Central memory CD8-positive, alpha-beta T cell (primary cell): ENCODE measurements around the gene TTC3.
A peak's percentile ranks its signal among the peaks of the same experiment; 100 is the strongest.

ENCODE experiments used
- ATAC-seq: fragments of 150-1000 bp; cut with Tn5 transposase; replicated peaks from 2 replicates; pipeline ENCODE4 v1.10.0; 2022; ENCODE audit warnings: mild to moderate bottlenecking, moderate FRiP score, moderate number of reproducible peaks; ENCODE audit not compliant: poor library complexity, severe bottlenecking; ENCODE audit errors: extremely low read depth
- DNase-seq, 2 donors: peaks; one replicate each; pipeline ENCODE4 v3.0.0; 2021; ENCODE audit warnings: low spot score in 2 of 2
- H3K27ac Mint-ChIP-seq: one replicate; pipeline ENCODE4 v1.8.0; 2022; ENCODE audit warnings: low read depth, mild to moderate bottlenecking, moderate library complexity, mixed read lengths
- H3K27me3 Mint-ChIP-seq: one replicate; pipeline ENCODE4 v1.8.0; 2022; ENCODE audit warnings: mixed read lengths
- H3K36me3 Mint-ChIP-seq: one replicate; pipeline ENCODE4 v1.8.0; 2022; ENCODE audit warnings: mild to moderate bottlenecking, moderate library complexity, mixed read lengths; ENCODE audit not compliant: insufficient read depth
- H3K4me1 Mint-ChIP-seq: one replicate; pipeline ENCODE4 v1.8.0; 2022; ENCODE audit warnings: mixed read lengths
- H3K4me3 Mint-ChIP-seq: one replicate; pipeline ENCODE4 v1.8.0; 2022; ENCODE audit warnings: mild to moderate bottlenecking, moderate library complexity, mixed read lengths
- H3K9me3 Mint-ChIP-seq: one replicate; pipeline ENCODE4 v1.8.0; 2022; ENCODE audit warnings: mixed read lengths

Gene TTC3

GRCh38 chr21:37228003-37228400 lies 154.9 kb downstream of the TTC3 start:
- no peak for ATAC-seq
- peaks cover 30% of the 10 kb centered on the region for H3K36me3 Mint-ChIP-seq
- no peak overlapping the region for H3K4me3 Mint-ChIP-seq
- no peak overlapping the region for H3K27ac Mint-ChIP-seq
- peaks cover 18% of the 10 kb centered on the region for H3K4me1 Mint-ChIP-seq
- H3K27me3 Mint-ChIP-seq = no peaks in the 10 kb centered on the region
- H3K9me3 Mint-ChIP-seq = no peaks in the 10 kb centered on the region
- DNase-seq = no peak

GRCh38 chr21:37230632-37231248 lies 157.7 kb downstream of the TTC3 start:
- Mint-ChIP-seq H3K9me3 (no peaks in the 10 kb centered on the region), H3K4me3 (no peak overlapping the region), H3K36me3 (peaks cover 28% of the 10 kb centered on the region), H3K27me3 (no peaks in the 10 kb centered on the region), H3K4me1 (peaks cover 4% of the 10 kb centered on the region), H3K27ac (peak overlapping the region; percentile 55)
- ATAC-seq (no peak), DNase-seq (no peak)

GRCh38 chr21:37231249-37231645 lies 158.2 kb downstream of the TTC3 start:
- Mint-ChIP-seq H3K27ac (no peak overlapping the region), H3K9me3 (no peaks in the 10 kb centered on the region), H3K4me1 (no peaks in the 10 kb centered on the region), H3K4me3 (no peak overlapping the region), H3K36me3 (peaks cover 32% of the 10 kb centered on the region), H3K27me3 (no peaks in the 10 kb centered on the region)
- ATAC-seq (no peak), DNase-seq (no peak)

DNA sequence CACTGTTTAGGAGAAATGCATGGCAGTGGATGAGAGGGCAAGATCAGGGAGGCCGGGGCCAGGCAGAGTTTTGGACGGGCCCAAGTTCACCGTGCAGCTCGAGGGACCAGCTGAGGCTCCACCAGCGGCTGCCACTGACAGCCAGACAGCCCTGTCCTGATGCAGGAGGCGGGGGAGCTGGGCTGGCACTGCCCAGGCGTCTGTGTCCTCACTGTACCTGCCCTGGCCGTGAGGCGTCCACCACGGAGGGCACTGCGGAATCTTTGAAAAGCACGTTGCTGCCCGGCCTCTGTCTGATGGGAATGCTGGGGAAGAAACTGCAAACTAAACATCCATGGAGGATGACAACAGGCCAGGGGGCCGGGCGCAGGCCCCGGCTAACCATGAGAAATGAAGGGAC lies 158.6 kb downstream of the TTC3 start:
- Mint-ChIP-seq H3K4me1 (no peaks in the 10 kb centered on the region), H3K9me3 (no peaks in the 10 kb centered on the region), H3K4me3 (no peak overlapping the region), H3K36me3 (peaks cover 32% of the 10 kb centered on the region), H3K27ac (no peak overlapping the region), H3K27me3 (no peaks in the 10 kb centered on the region)
- no peak for DNase-seq
- no peak for ATAC-seq

DNA sequence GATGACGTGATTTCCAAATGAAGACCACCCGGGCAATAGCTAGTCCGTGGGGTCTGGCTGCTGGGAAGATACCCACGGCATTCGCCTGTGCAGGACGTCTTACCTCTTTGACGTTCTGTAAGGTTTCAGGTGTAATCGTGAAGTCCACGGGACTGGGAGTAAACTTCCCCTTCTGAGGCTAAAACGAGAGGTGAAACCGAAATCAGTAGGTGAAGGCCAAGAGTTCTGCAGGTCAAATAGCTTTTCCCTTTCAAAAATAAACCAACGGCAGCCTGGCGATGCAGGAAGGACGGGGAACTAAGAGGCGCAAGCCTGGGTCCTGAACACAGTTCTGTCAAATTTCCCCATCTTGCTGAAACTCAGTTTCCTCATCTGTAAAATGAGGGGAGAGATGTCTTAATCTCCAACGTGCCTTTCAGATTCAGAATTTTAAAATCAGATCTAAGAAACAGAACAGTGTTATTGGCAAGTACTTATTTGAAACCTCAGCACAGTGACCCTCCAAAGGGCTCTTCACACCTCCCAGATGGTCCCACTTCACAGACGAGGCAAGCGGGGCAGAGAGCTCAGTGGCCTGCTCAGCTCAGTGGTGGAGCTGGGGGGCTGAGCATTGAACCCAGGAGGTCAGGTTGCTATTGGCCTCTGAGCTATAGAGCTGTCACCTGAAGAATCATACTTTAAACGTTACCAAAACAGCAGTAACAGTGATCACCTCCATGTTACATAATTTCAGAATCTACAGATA lies 159.4 kb downstream of the TTC3 start:
- Mint-ChIP-seq H3K27me3 (no peaks in the 10 kb centered on the region), H3K9me3 (no peaks in the 10 kb centered on the region), H3K27ac (no peak overlapping the region), H3K36me3 (peaks cover 30% of the 10 kb centered on the region), H3K4me3 (no peak overlapping the region), H3K4me1 (peaks cover 1% of the 10 kb centered on the region)
- ATAC-seq (no peak), DNase-seq (no peak)

GRCh38 chr21:37233551-37234146 lies 160.6 kb downstream of the TTC3 start:
- H3K9me3 Mint-ChIP-seq = no peaks in the 10 kb centered on the region
- no peak overlapping the region for H3K4me3 Mint-ChIP-seq
- H3K27ac Mint-ChIP-seq = no peak overlapping the region
- peaks cover 32% of the 10 kb centered on the region for H3K36me3 Mint-ChIP-seq
- ATAC-seq = no peak
- DNase-seq = no peak
- H3K27me3 Mint-ChIP-seq = no peaks in the 10 kb centered on the region
- H3K4me1 Mint-ChIP-seq = peaks cover 13% of the 10 kb centered on the region

DNA sequence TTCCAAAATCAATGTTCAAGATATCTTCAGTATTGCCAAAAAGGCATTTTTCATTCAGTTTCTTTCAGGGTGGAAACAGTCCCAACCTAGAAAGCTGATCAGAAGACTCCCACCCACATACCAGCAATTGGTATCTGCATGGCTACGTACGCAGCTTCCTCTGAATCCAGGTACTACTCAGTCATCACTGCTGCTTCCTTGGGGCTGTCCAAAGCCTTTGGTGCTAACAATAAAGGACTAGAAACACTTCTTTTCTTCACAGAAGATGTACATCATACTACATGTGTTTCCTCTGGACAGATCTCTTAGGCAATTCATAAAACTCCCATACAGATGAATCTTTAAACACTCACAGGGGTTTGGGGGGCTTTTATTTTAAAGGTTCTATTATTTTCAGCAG lies 164.3 kb downstream of the TTC3 start:
- H3K9me3 Mint-ChIP-seq = no peaks in the 10 kb centered on the region
- DNase-seq = no peak
- peaks cover 28% of the 10 kb centered on the region for H3K36me3 Mint-ChIP-seq
- H3K4me1 Mint-ChIP-seq = peaks cover 19% of the 10 kb centered on the region
- H3K27ac Mint-ChIP-seq = peak overlapping the region; percentile 85
- H3K27me3 Mint-ChIP-seq = no peaks in the 10 kb centered on the region
- H3K4me3 Mint-ChIP-seq = no peak overlapping the region
- ATAC-seq = no peak

GRCh38 chr21:37237764-37238163 lies 164.7 kb downstream of the TTC3 start:
- Mint-ChIP-seq H3K36me3 (peaks cover 28% of the 10 kb centered on the region), H3K4me3 (no peak overlapping the region), H3K27ac (peak overlapping the region; percentile 85), H3K27me3 (no peaks in the 10 kb centered on the region), H3K9me3 (no peaks in the 10 kb centered on the region), H3K4me1 (peaks cover 22% of the 10 kb centered on the region)
- DNase-seq (no peak), ATAC-seq (peak; percentile 67)

DNA sequence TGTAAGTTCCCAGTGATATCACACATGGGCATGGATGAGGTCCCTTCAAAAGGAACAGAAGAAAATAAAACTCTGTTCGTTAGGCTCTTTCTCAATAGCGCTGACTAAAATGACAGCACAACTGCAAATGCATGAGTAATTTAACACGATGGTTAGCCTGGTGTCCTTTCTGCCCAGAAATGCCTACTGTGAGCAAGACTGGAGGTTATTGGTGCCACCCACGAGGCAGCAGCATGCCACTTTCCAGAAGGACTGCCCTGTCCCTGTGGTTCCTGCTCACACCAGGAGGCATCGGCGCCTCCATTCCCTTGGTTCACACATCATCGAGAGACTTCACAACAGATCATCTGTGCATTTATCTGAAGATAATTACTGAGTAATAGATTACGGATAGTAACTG lies 167.9 kb downstream of the TTC3 start:
- DNase-seq = no peak
- ATAC-seq = no peak
- Mint-ChIP-seq H3K36me3 (peaks cover 23% of the 10 kb centered on the region), H3K27me3 (no peaks in the 10 kb centered on the region), H3K4me1 (peaks cover 54% of the 10 kb centered on the region), H3K9me3 (no peaks in the 10 kb centered on the region), H3K4me3 (no peak overlapping the region), H3K27ac (peak overlapping the region; percentile 56)

- no peaks in the 10 kb centered on the region for H3K27me3 Mint-ChIP-seq
- H3K9me3 Mint-ChIP-seq = no peaks in the 10 kb centered on the region
- ATAC-seq (no peak), DNase-seq (no peak)
- H3K4me3 Mint-ChIP-seq = no peak overlapping the region
- peaks cover 59% of the 10 kb centered on the region for H3K4me1 Mint-ChIP-seq
- peaks cover 20% of the 10 kb centered on the region for H3K36me3 Mint-ChIP-seq
- H3K27ac Mint-ChIP-seq = no peak overlapping the region
Measured at GRCh38 chr21:37241426-37241825, 168.4 kb downstream of the TTC3 start.

DNA sequence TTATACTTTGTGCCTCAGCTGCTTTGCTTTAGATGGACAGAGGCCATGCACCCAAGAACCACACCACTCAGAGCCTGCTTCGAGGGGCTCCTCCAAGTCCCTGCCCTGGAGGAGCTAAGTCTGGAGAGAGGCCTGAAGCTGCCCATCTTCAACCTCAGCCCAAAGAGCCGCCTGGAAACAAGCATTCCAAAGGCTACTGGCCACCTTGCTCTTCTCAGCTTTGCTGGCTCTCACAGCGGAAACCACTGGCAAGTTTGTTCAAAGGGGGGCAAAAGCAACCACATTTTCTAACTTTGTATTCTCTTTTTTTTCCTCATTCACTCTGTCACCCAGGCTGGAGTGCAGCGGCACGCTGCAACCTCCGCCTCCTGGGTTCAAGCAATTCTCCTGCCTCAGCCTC lies 170.9 kb downstream of the TTC3 start:
- H3K4me3 Mint-ChIP-seq = no peak overlapping the region
- DNase-seq (no peak), ATAC-seq (no peak)
- H3K36me3 Mint-ChIP-seq = peaks cover 11% of the 10 kb centered on the region
- H3K9me3 Mint-ChIP-seq = no peaks in the 10 kb centered on the region
- peak overlapping the region; percentile 81 for H3K27ac Mint-ChIP-seq
- H3K4me1 Mint-ChIP-seq = peaks cover 65% of the 10 kb centered on the region
- no peaks in the 10 kb centered on the region for H3K27me3 Mint-ChIP-seq

GRCh38 chr21:37244501-37245095 lies 171.5 kb downstream of the TTC3 start:
- Mint-ChIP-seq H3K27me3 (no peaks in the 10 kb centered on the region), H3K4me1 (peaks cover 69% of the 10 kb centered on the region), H3K4me3 (peak overlapping the region; percentile 51), H3K36me3 (peaks cover 9% of the 10 kb centered on the region), H3K27ac (peak overlapping the region; percentile 81), H3K9me3 (no peaks in the 10 kb centered on the region)
- DNase-seq (no peak), ATAC-seq (no peak)

GRCh38 chr21:37245151-37245550 lies 172.1 kb downstream of the TTC3 start:
- DNase-seq = no peak
- no peaks in the 10 kb centered on the region for H3K27me3 Mint-ChIP-seq
- H3K4me3 Mint-ChIP-seq = peak overlapping the region; percentile 51

More at GRCh38 chr21:37245151-37245550, 172.1 kb downstream of the TTC3 start:
- Mint-ChIP-seq H3K27ac (peak overlapping the region; percentile 81), H3K9me3 (no peaks in the 10 kb centered on the region), H3K4me1 (peaks cover 71% of the 10 kb centered on the region), H3K36me3 (peaks cover 9% of the 10 kb centered on the region)
- ATAC-seq = no peak
